ENCODE data around the gene SLC27A6. TPM values are rescaled to one million over a fixed set of nuclear protein-coding genes. Genes with fewer than 3 reads are reported as not detected.
A peak's percentile ranks its signal among the peaks of the same experiment; 100 is the strongest.

SLC27A6 gene
- polyA plus RNA-seq, 1 of the 3 experiments (the other 2 are of a cell fraction) = 0.12 TPM

GRCh38 chr5:129021744-129022143, 56.5 kb downstream of the SLC27A6 start:
- Histone ChIP-seq H3K4me2 (no peak overlapping the region), H3K36me3 (replicated peaks in 1 of 2; ENCODE audit: control insufficient read depth in 1 of 2, insufficient read depth in 2 of 2, low read length in 1 of 2) (no peaks in the 10 kb centered on the region), H3K9me2 (0 out of 2 replicates have a peak, but pooled peaks cover under 1% of the 10 kb centered on the region), H3K9ac (no peak overlapping the region), H3K4me1 (ENCODE audit: control insufficient read depth in 1 of 2, insufficient read depth in 2 of 2, low read depth in 1 of 2, low read length in 1 of 2) (peaks cover 0 to 24% of the 10 kb centered on the region in 2 experiments; a peak in 2 of 4 replicates), H3K9me3 (no peaks in the 10 kb centered on the region), H4K20me1 (ENCODE audit: insufficient read depth) (no peaks in the 10 kb centered on the region), H2AFZ (ENCODE audit: low read depth) (no peak overlapping the region), H3F3A (replicated peaks; ENCODE audit: insufficient read depth) (no peaks in the 10 kb centered on the region), H3K79me2 (ENCODE audit: insufficient read depth) (no peaks in the 10 kb centered on the region), H3K27ac (ENCODE audit: low read depth in 2 of 2, low read length in 1 of 2) (peak overlapping the region in 1 of 2 experiments; percentile 75; a peak in 1 of 4 replicates), H3K4me3 (ENCODE audit: low read depth in 2 of 2, low read length in 1 of 2) (no peak overlapping the region), H3K27me3 (ENCODE audit: insufficient read depth) (no peaks in the 10 kb centered on the region)
- 32% methylated on average over 2 of the region's 2 CpGs for WGBS (ENCODE audit: low lambda C conversion rate)
- DNase-seq = no peak
- CTCF ChIA-PET = no interaction called here
- TF ChIP-seq USF1 (IDR thresholded peaks at IDR 0.05; ENCODE audit: borderline replicate concordance, low read depth) (no peak), RXRA (IDR thresholded peaks at IDR 0.05; ENCODE audit: borderline replicate concordance, low read depth) (no peak), USF2 (IDR thresholded peaks at IDR 0.05; ENCODE audit: borderline replicate concordance, low read depth, low read length) (no peak), YY1 (IDR thresholded peaks at IDR 0.05; ENCODE audit: low read depth) (no peak), REST (IDR thresholded peaks at IDR 0.05; ENCODE audit: low read depth, low read length) (no peak), EP300 (IDR thresholded peaks at IDR 0.05; ENCODE audit: borderline replicate concordance in 1 of 2, low read depth in 1 of 2, low read length in 1 of 2) (peak in 1 of 2 experiments; percentile 67; a peak in 2 of 4 replicates), TCF12 (IDR thresholded peaks at IDR 0.05) (peak; percentile 40; the same call in 1 of the 2 replicates), MEF2A (IDR thresholded peaks at IDR 0.05; ENCODE audit: borderline replicate concordance, low read depth) (no peak), GATA2 (CRISPR knock-in tag; IDR thresholded peaks at IDR 0.05) (no peak), ELF1 (IDR thresholded peaks at IDR 0.05) (no peak), RFX5 (IDR thresholded peaks at IDR 0.05; ENCODE audit: low read length) (peak; percentile 96), ZBTB33 (IDR thresholded peaks at IDR 0.05; ENCODE audit: borderline replicate concordance, low read depth) (no peak)
- POLR2A ChIA-PET = no interaction called here

Measured in SK-N-SH (cell line).